PC-3 (cell line): ENCODE measurements around the gene SLC6A4. TPM values are rescaled to one million over a fixed set of nuclear protein-coding genes. Genes with fewer than 3 reads are reported as not detected.

ENCODE experiments used
- ATAC-seq: fragments of 200-7000 bp; cut with Tn5 transposase; 2 replicates; pipeline ENCODE4 v1.9.1; 2020; ENCODE audit warnings: mild to moderate bottlenecking, moderate library complexity
- BruUV-seq: library from RNA; stranded (reverse); fragments of 400-500 nt; replicated peaks from 2 replicates; lab custom pipeline; 2021; lab: Mats Ljungman, UMichigan
- CTCF ChIA-PET: fragments of 300-600 bp; sonication (Branson Sonifier 250); formaldehyde crosslinking; loops from one replicate; lab custom pipeline; 2022; ENCODE audit warnings: antibody characterized with exemption; lab: Charles Lee
- POLR2A ChIA-PET: fragments of 300-600 bp; sonication (Branson Sonifier 250); formaldehyde crosslinking; loops from one replicate; lab custom pipeline; 2022; ENCODE audit warnings: antibody characterized with exemption; ENCODE audit not compliant: unreplicated experiment; lab: Charles Lee
- DNase-seq: peaks from one replicate; pipeline ENCODE4 v3.0.0-alpha.2; 2015
- H2AFZ ChIP-seq: fragments of 300-600 bp; sonication (generic); 2 replicates; pipeline ENCODE4 v1.6.0; 2016; ENCODE audit warnings: antibody characterized with exemption, low read length
- H3F3A ChIP-seq: fragments of 300-600 bp; sonication (generic); one replicate; pipeline ENCODE4 v1.6.0; 2017; ENCODE audit warnings: antibody characterized with exemption, low read length, control low read depth, mild to moderate bottlenecking; ENCODE audit not compliant: unreplicated experiment
- H3K27ac ChIP-seq: fragments of 300-600 bp; sonication (generic); 2 replicates; pipeline ENCODE4 v1.5.1; 2016; ENCODE audit warnings: mild to moderate bottlenecking, low read length
- H3K27me3 ChIP-seq: fragments of 300-600 bp; sonication (generic); 2 replicates; pipeline ENCODE4 v1.6.1; 2016; ENCODE audit warnings: low read length, mixed read lengths
- H3K36me3 ChIP-seq: fragments of 300-600 bp; sonication (generic); 2 replicates; pipeline ENCODE4 v1.6.1; 2016; ENCODE audit warnings: low read depth, mixed run types, low read length, mixed read lengths
- H3K4me1 ChIP-seq: fragments of 300-600 bp; sonication (generic); 2 replicates; pipeline ENCODE4 v1.5.1; 2016; ENCODE audit warnings: low read length; ENCODE audit not compliant: insufficient read depth
- H3K4me2 ChIP-seq: fragments of 300-600 bp; sonication (generic); 2 replicates; pipeline ENCODE4 v1.6.0; 2016; ENCODE audit warnings: low read length
- H3K4me3 ChIP-seq: fragments of 300-600 bp; sonication (generic); 2 replicates; pipeline ENCODE4 v1.5.1; 2016; ENCODE audit warnings: mild to moderate bottlenecking, low read length, mixed read lengths
- H3K79me2 ChIP-seq: fragments of 300-600 bp; sonication (generic); 2 replicates; pipeline ENCODE4 v1.6.1; 2017; ENCODE audit warnings: low read length, mixed read lengths
- H3K9ac ChIP-seq: fragments of 300-600 bp; sonication (generic); 2 replicates; pipeline ENCODE4 v1.6.0; 2016; ENCODE audit warnings: mild to moderate bottlenecking, low read length
- H3K9me2 ChIP-seq: fragments of 300-600 bp; sonication (generic); replicated peaks from 2 replicates; pipeline ENCODE4 v1.6.1; 2016; ENCODE audit warnings: mixed run types, low read length, mixed read lengths
- H3K9me3 ChIP-seq: fragments of 300-600 bp; sonication (generic); 2 replicates; pipeline ENCODE4 v1.6.1; 2016; ENCODE audit warnings: low read length, mixed read lengths
- H4K20me1 ChIP-seq: fragments of 300-600 bp; sonication (generic); 2 replicates; pipeline ENCODE4 v1.6.1; 2016; ENCODE audit warnings: low read length, mixed read lengths
- EZH2 ChIP-seq: fragments of 300-600 bp; sonication (generic); IDR thresholded peaks from one replicate; pipeline ENCODE4 v1.6.1; 2017; ENCODE audit warnings: antibody characterized with exemption, mild to moderate bottlenecking, low read length; ENCODE audit not compliant: unreplicated experiment
- EZH2phosphoT487 ChIP-seq: fragments of 300-600 bp; sonication (generic); IDR thresholded peaks from 2 replicates; pipeline ENCODE4 v1.6.1; 2018; ENCODE audit warnings: mild to moderate bottlenecking, antibody characterized with exemption, low read length, borderline replicate concordance
- intact Hi-C: fragments of 100-400 bp; cut with micrococcal nuclease; formaldehyde crosslinking; loops from 2 replicates; pipeline ENCODE4 v1.9.0; 2023
- total RNA-seq: library from RNA; depleted of rRNA; stranded (reverse); fragments of >200 nt; gene quantifications from 2 replicates; pipeline ENCODE4 v1.2.3, GENCODE V29; 2014
- TF ChIP-seq, protein P1 (sequence below): fragments of 300-600 bp; sonication (generic); conservative IDR thresholded peaks from 2 replicates; pipeline ENCODE4 v1.5.1; 2017; ENCODE audit warnings: antibody characterized with exemption, low read depth, mild to moderate bottlenecking, low read length

Gene SLC6A4
- total RNA-seq, 1 experiment from 2014 or later: not detected

DNA sequence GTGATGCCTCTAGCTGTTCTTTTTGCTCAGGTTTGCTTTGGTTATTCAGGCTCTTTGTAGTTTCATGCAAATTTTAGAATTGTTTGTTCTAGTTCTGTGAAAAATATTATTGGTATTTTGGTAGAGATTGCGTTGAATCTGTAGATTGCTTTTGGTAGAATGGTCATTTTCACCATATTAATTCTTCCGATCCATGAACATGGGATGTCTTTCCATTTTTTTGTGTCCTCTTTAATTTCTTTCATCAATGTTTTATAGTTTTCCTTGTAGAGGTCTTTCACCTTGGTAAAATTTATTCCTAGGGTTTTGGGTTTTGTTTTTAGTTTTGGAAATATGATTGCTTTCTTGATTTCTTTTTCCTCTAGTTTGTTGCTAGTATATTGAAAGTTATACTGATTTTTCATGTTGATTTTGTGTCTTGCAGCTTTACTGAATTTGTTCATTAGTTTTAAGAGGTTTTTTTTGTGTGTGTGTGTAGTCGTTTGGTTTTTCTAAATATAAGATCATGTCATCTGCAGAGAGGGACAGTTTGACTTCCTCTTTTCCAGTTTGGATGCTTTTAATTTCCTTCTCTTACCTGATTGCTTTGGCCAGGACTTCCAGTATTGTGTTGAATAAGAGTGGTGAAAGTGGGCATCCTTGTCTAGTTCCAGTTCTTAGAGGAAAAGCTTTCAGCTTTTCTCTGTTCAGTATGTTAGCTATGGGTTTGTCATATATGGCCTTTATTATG lies 76.4 kb downstream of the SLC6A4 start:
- Histone ChIP-seq H3F3A (no peaks in the 10 kb centered on the region), H4K20me1 (0 out of 2 replicates have a peak, but pooled peaks cover 5% of the 10 kb centered on the region), H3K9ac (no peak overlapping the region), H3K36me3 (peaks cover 27% of the 10 kb centered on the region), H3K9me3 (peaks cover 13% of the 10 kb centered on the region; the same call in 1 of the 2 replicates), H3K9me2 (no peaks in the 10 kb centered on the region), H2AFZ (no peak overlapping the region), H3K79me2 (peaks cover 49% of the 10 kb centered on the region), H3K27ac (no peak overlapping the region), H3K4me2 (no peak overlapping the region), H3K4me1 (no peaks in the 10 kb centered on the region), H3K27me3 (no peaks in the 10 kb centered on the region), H3K4me3 (no peak overlapping the region)
- ATAC-seq (no peak), DNase-seq (no peak)
- TF ChIP-seq, protein P1, sequence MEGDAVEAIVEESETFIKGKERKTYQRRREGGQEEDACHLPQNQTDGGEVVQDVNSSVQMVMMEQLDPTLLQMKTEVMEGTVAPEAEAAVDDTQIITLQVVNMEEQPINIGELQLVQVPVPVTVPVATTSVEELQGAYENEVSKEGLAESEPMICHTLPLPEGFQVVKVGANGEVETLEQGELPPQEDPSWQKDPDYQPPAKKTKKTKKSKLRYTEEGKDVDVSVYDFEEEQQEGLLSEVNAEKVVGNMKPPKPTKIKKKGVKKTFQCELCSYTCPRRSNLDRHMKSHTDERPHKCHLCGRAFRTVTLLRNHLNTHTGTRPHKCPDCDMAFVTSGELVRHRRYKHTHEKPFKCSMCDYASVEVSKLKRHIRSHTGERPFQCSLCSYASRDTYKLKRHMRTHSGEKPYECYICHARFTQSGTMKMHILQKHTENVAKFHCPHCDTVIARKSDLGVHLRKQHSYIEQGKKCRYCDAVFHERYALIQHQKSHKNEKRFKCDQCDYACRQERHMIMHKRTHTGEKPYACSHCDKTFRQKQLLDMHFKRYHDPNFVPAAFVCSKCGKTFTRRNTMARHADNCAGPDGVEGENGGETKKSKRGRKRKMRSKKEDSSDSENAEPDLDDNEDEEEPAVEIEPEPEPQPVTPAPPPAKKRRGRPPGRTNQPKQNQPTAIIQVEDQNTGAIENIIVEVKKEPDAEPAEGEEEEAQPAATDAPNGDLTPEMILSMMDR: no peak
- TF ChIP-seq EZH2 (no peak), EZH2phosphoT487 (no peak)
- ChIA-PET CTCF (no interaction called here), POLR2A (no interaction called here)
- intact Hi-C loops: no loop called here
- BruUV-seq: no TSS peak

DNA sequence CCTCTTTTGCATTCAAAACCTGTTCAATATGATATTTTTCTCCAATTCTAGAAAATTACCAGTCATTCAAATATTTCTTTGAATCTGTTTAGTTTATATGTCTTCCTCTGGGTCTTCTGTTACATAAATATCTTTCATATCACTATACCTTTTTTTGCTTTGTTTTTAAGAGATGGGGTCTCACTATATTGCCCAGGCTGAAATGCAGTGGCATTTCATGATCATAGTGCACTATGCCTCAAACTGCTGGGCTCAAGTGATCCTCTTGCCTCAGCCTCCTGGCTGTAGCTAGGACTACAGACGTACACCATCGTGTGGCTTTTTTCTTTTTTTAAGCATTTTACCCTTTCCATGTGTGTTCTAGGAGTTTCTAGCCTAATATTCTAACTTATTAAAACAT lies 80.1 kb downstream of the SLC6A4 start:
- Histone ChIP-seq H3K79me2 (peaks cover 30% of the 10 kb centered on the region), H4K20me1 (0 out of 2 replicates have a peak, but pooled peaks cover 4% of the 10 kb centered on the region), H3K4me2 (no peak overlapping the region), H3K4me3 (no peak overlapping the region), H3F3A (no peaks in the 10 kb centered on the region), H3K27me3 (no peaks in the 10 kb centered on the region), H3K9me2 (no peaks in the 10 kb centered on the region), H3K4me1 (no peaks in the 10 kb centered on the region), H3K27ac (no peak overlapping the region), H3K36me3 (peaks cover 27% of the 10 kb centered on the region), H3K9ac (no peak overlapping the region), H3K9me3 (peaks cover 13% of the 10 kb centered on the region; the same call in 1 of the 2 replicates), H2AFZ (no peak overlapping the region)
- no TSS peak for BruUV-seq
- no peak for TF ChIP-seq EZH2phosphoT487
- TF ChIP-seq EZH2: no peak
- TF ChIP-seq, protein P1: no peak
- ChIA-PET CTCF (no interaction called here), POLR2A (no interaction called here)
- ATAC-seq: no peak
- no peak for DNase-seq
- intact Hi-C loops: no loop called here

DNA sequence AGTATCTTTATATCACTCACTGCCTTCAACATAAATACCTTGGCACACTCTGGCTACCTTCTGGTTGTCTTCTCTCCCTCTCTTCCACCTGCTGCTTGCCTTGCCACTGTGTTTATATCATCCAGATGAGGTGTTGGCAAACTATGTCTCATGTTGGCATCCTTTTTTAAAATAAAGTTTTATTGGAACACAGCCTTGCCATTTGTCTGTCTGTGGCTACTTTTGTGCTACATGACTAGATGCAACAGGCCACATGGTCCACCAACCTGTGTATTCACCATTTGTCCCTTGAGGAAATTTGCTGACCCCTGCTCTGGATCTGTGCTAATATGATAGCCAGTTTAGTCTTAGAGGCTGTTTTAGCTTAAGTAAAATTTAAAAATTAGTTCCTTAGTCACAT lies 82.0 kb downstream of the SLC6A4 start:
- no peak overlapping the region for H3K9ac ChIP-seq
- H3K27me3 ChIP-seq: no peaks in the 10 kb centered on the region
- CTCF ChIA-PET: no interaction called here
- H3K4me3 ChIP-seq: no peak overlapping the region
- H3K79me2 ChIP-seq: peaks cover 13% of the 10 kb centered on the region
- no peak for DNase-seq
- no peaks in the 10 kb centered on the region for H3F3A ChIP-seq
- peaks cover 18% of the 10 kb centered on the region for H3K36me3 ChIP-seq
- no peaks in the 10 kb centered on the region for H4K20me1 ChIP-seq
- H3K4me2 ChIP-seq: no peak overlapping the region
- H3K9me2 ChIP-seq: no peaks in the 10 kb centered on the region
- POLR2A ChIA-PET: no interaction called here
- no peak overlapping the region for H3K27ac ChIP-seq
- TF ChIP-seq, protein P1: no peak
- H3K4me1 ChIP-seq: no peaks in the 10 kb centered on the region
- 0 out of 2 replicates have a peak, but pooled peaks cover 6% of the 10 kb centered on the region for H3K9me3 ChIP-seq
- H2AFZ ChIP-seq: no peak overlapping the region
- ATAC-seq: no peak
- BruUV-seq: no TSS peak
- intact Hi-C loops: no loop called here
